Gastroesophageal sphincter (tissue), 4 donors: ENCODE data around the gene BRAT1. TPM values are rescaled to one million over a fixed set of nuclear protein-coding genes. Genes with fewer than 3 reads are reported as not detected.

Experiments used
- ATAC-seq: fragments of 150-250 bp; one replicate; pipeline ENCODE4 v1.9.1; 2016; ENCODE audit warnings: mild to moderate bottlenecking, moderate library complexity
- H3K27ac ChIP-seq, 4 donors: fragments of 200-600 bp; sonication (generic) in 3 of 4; 1 replicate in 3 of 4; 2 replicates in 1 of 4; pipeline ENCODE4 v1.5.1; 2016 to 2019
- H3K27me3 ChIP-seq: fragments of 200-600 bp; sonication (generic); one replicate; pipeline ENCODE4 v1.5.1; 2019
- H3K36me3 ChIP-seq, 2 donors: fragments of 200-600 bp; sonication (generic); one replicate each; pipeline ENCODE4 v1.5.1; 2019; ENCODE audit warnings: control low read depth in 1 of 2
- H3K4me1 ChIP-seq, 3 donors: fragments of 200-600 bp; sonication (generic); 1 replicate in 2 of 3; 2 replicates in 1 of 3; pipeline ENCODE4 v1.5.1; 2016 to 2019; ENCODE audit warnings: control low read depth in 2 of 3
- H3K4me3 ChIP-seq, 2 donors: fragments of 200-600 bp; sonication (generic); one replicate each; pipeline ENCODE4 v1.5.1; 2019; ENCODE audit warnings: mild to moderate bottlenecking in 1 of 2, moderate library complexity in 1 of 2
- H3K9me3 ChIP-seq, 3 donors: fragments of 200-600 bp; sonication (generic); one replicate each; pipeline ENCODE4 v1.5.1; 2017 to 2019; ENCODE audit warnings: control low read depth in 2 of 3
- EP300 ChIP-seq: sonication (generic); formaldehyde crosslinking; IDR thresholded peaks from one replicate; pipeline ENCODE4 v1.6.1; 2017; ENCODE audit warnings: antibody characterized with exemption, mild to moderate bottlenecking
- POLR2A ChIP-seq, 2 donors: fragments of 450-650 bp; IDR thresholded peaks; one replicate each; pipeline ENCODE4 v1.6.1; 2017; ENCODE audit warnings: antibody characterized with exemption in 2 of 2, mild to moderate bottlenecking in 2 of 2, moderate library complexity in 1 of 2
- POLR2AphosphoS5 ChIP-seq: sonication (generic); formaldehyde crosslinking; IDR thresholded peaks from one replicate; pipeline ENCODE4 v1.6.1; 2017; ENCODE audit warnings: antibody characterized with exemption
- WGBS, 2 donors: methylation state at CpG; one replicate each; pipeline ENCODE4 v1.1.5; 2018; ENCODE audit warnings: low coverage in 1 of 2; 5-methylcytosine and 5-hydroxymethylcytosine counted together
- total RNA-seq, 4 donors: library from RNA; depleted of rRNA; stranded (reverse); fragments of >200 nt; gene quantifications; one replicate each; pipeline ENCODE4 v1.1.0, GENCODE V29; 2016
- TF ChIP-seq, protein P1 (sequence below), 4 experiments: fragments of 200-600 bp in 2 of 4; fragments of 450-650 bp in 2 of 4; sonication (generic) in 1 of 4; IDR thresholded peaks; one replicate each; pipeline ENCODE4 v1.5.1; 2017 to 2019; ENCODE audit warnings: antibody characterized with exemption in 4 of 4, mild to moderate bottlenecking in 2 of 4, moderate library complexity in 2 of 4

Gene BRAT1
- total RNA-seq, 4 donors from 2014 or later = 19.9 to 36.0 (median 32.4) TPM

- no peaks in the 10 kb centered on the region for H3K36me3 ChIP-seq
- no peak overlapping the region for H3K27ac ChIP-seq
- H3K9me3 ChIP-seq = no peaks in the 10 kb centered on the region
- peaks cover 0 to 23% (median 0%) of the 10 kb centered on the region in 3 donors for H3K4me1 ChIP-seq
- no peak overlapping the region for H3K4me3 ChIP-seq
- H3K27me3 ChIP-seq = peaks cover 72% of the 10 kb centered on the region
- WGBS, 2 donors = 93% methylated on average over 5 of the region's 27 CpGs; no CpG with 5 or more reads in 1 of the 2 donors
- TF ChIP-seq, protein P1, sequence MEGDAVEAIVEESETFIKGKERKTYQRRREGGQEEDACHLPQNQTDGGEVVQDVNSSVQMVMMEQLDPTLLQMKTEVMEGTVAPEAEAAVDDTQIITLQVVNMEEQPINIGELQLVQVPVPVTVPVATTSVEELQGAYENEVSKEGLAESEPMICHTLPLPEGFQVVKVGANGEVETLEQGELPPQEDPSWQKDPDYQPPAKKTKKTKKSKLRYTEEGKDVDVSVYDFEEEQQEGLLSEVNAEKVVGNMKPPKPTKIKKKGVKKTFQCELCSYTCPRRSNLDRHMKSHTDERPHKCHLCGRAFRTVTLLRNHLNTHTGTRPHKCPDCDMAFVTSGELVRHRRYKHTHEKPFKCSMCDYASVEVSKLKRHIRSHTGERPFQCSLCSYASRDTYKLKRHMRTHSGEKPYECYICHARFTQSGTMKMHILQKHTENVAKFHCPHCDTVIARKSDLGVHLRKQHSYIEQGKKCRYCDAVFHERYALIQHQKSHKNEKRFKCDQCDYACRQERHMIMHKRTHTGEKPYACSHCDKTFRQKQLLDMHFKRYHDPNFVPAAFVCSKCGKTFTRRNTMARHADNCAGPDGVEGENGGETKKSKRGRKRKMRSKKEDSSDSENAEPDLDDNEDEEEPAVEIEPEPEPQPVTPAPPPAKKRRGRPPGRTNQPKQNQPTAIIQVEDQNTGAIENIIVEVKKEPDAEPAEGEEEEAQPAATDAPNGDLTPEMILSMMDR (IDR thresholded peaks at IDR 0.05) = no peak
- TF ChIP-seq POLR2AphosphoS5 = no peak
- TF ChIP-seq POLR2A (IDR thresholded peaks at IDR 0.05) = no peak
- TF ChIP-seq EP300 = no peak
- no peak for ATAC-seq
Measured at GRCh38 chr7:2499719-2500430, 55.4 kb downstream of the BRAT1 start.

DNA sequence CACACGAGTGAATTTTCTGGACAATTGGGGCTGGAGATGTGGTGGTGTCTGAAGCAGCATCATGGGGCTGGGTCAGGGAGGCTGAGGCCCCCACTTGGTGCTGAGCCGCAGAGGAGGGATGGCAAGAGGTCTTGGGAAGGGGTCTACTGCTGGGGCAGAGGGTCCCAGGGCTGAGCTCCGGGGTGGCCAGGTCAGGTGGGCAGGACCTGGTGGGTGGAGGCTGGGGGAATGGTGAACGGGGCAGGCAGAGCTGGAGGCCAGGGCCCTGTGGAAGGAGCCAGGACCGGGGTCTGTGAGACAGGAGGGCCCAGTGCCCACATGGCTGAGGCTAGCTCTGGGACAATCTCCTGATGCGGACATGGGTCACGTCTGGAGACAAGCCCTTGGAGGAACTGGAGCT, 56.1 kb downstream of the BRAT1 start:
- Histone ChIP-seq H3K27ac (no peak overlapping the region), H3K4me3 (no peak overlapping the region), H3K9me3 (no peaks in the 10 kb centered on the region), H3K4me1 (peaks cover 0 to 30% (median 0%) of the 10 kb centered on the region in 3 donors), H3K27me3 (peaks cover 79% of the 10 kb centered on the region), H3K36me3 (no peaks in the 10 kb centered on the region)
- no peak for ATAC-seq
- 79 to 100% methylated on average over 2 to 5 of the region's 7 CpGs for WGBS, 2 donors
- TF ChIP-seq POLR2A (IDR thresholded peaks at IDR 0.05) (no peak), POLR2AphosphoS5 (no peak), EP300 (no peak)
- TF ChIP-seq, protein P1 (IDR thresholded peaks at IDR 0.05) = no peak

- Histone ChIP-seq H3K36me3 (no peaks in the 10 kb centered on the region), H3K4me1 (peaks cover 0 to 34% (median 0%) of the 10 kb centered on the region in 3 donors), H3K9me3 (no peaks in the 10 kb centered on the region), H3K27me3 (peaks cover 84% of the 10 kb centered on the region), H3K27ac (no peak overlapping the region), H3K4me3 (no peak overlapping the region)
- no peak for ATAC-seq
- TF ChIP-seq EP300 (no peak), POLR2A (IDR thresholded peaks at IDR 0.05) (no peak), POLR2AphosphoS5 (no peak)
- TF ChIP-seq, protein P1 (IDR thresholded peaks at IDR 0.05) = no peak
- 76% methylated on average over 3 of the region's 6 CpGs; no CpG with 5 or more reads in 1 of the 2 donors for WGBS, 2 donors
Measured at GRCh38 chr7:2498708-2499107, 56.6 kb downstream of the BRAT1 start.

DNA sequence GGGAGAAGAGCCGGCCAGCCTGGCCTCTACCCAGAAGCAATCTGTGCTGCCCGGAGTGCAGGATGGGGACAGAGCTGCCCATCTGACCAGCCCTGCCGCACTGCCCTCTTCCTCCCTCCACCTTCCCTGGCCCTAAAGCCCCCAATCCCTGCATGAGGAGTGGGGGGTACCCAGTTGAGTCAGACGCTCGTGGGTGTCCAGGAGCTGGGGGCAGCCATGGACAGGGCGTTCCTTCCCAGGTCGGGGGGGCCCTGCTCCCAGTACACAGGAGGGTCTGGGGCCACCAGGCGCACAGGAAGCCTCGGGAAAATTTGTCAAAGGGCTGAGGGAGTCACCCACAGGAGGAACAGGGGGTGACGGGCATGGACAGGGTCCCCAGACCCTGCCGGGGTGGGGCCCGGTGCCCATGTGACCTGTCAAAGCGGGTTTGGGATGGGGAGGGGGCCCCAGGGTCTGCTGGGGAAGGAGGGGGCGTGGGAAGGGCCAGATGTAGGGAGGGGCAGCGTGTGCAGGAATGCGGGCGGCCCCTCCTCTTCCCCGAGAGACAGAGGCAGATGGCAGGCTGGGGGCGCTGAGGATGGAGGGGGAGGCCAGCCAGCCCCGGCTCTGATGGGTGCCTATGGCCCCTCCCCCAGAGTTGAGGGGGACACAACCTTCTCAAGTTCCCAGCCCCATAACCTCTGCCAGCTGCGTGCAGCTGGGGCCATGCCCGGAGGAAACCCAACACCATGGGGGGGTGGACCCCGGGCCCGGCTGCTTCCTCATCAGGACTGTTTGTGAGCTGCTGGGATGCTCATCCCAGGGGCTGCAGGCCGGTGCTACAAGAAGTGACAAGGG, 57.6 kb downstream of the BRAT1 start:
- Histone ChIP-seq H3K27ac (no peak overlapping the region), H3K36me3 (no peaks in the 10 kb centered on the region), H3K27me3 (peaks cover 92% of the 10 kb centered on the region), H3K4me1 (peaks cover 0 to 36% (median 0%) of the 10 kb centered on the region in 3 donors), H3K4me3 (no peak overlapping the region), H3K9me3 (no peaks in the 10 kb centered on the region)
- TF ChIP-seq EP300 = no peak
- TF ChIP-seq POLR2A (IDR thresholded peaks at IDR 0.05) = no peak
- TF ChIP-seq, protein P1 (IDR thresholded peaks at IDR 0.05) = no peak
- WGBS, 2 donors = 20 to 28% methylated on average over 1 to 6 of the region's 25 CpGs
- ATAC-seq = no peak
